Activated CD8-positive, alpha-beta memory T cell treated with anti-CD3 and anti-CD28 coated beads for 48 hours (primary cell): ENCODE data around the gene SDHD.

Source experiments
- DNase-seq, 3 experiments: peaks; one replicate each; pipeline ENCODE4 v3.0.0-alpha.2; 2020; ENCODE audit warnings: low read depth in 2 of 3, low spot score in 2 of 3

The SDHD gene

DNA sequence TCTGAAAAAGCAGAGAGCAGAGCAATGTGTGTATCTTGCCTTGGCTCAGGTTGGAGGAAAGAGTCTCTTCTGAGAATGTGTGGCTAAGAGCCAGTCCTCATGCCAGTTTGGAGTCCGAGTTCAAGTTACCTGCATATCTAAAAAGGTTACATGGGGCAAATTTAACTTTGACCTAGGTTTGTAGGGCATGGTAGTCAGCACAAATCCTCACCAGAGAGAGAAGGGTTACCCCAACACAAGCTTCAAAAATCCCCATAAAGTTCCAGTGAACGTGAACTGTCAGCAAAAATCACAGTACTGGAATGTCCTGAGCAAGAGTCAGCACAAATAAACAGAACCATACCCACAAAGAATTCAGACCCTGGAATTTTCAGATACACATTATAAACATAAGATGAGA lies 13.8 kb downstream of the SDHD start:
- DNase-seq = no peak

DNA sequence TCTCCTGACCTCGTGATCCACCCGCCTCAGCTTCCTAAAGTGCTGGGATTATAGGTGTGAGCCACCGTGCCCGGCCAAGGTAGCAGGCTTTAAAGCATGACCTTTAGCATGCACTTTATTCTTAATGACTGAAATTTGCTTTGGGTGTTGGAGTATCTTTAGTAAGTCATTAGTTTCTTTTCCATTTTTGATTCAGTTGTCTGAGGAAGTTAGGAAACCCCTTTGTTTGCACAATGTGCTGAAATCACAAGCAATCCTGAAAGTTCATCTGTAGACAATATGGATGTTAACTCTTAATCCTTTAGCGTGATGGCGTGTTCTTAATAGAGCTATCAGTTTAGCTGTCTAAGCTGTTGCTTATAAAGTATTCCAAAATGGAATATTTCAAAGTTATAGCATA lies 16.8 kb downstream of the SDHD start:
- no peak for DNase-seq

DNA sequence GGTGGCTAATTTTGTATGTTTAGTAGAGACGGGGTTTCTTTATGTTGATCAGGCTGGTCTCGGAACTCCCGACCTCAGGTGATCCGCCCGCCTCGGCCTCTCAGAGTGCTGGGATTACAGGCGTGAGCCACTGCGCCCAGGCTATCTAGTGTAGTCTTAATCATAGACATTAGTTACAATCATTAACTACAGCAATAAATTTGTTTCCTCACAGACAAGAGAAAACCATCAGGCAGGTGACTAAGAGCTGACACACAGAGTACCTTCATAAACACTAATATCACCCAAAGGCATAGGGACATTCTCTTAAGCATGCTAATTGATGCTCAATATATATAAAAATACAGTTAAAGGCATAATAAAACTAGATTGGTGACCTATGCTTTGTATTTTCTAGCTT lies 19.4 kb downstream of the SDHD start:
- no peak for DNase-seq

DNA sequence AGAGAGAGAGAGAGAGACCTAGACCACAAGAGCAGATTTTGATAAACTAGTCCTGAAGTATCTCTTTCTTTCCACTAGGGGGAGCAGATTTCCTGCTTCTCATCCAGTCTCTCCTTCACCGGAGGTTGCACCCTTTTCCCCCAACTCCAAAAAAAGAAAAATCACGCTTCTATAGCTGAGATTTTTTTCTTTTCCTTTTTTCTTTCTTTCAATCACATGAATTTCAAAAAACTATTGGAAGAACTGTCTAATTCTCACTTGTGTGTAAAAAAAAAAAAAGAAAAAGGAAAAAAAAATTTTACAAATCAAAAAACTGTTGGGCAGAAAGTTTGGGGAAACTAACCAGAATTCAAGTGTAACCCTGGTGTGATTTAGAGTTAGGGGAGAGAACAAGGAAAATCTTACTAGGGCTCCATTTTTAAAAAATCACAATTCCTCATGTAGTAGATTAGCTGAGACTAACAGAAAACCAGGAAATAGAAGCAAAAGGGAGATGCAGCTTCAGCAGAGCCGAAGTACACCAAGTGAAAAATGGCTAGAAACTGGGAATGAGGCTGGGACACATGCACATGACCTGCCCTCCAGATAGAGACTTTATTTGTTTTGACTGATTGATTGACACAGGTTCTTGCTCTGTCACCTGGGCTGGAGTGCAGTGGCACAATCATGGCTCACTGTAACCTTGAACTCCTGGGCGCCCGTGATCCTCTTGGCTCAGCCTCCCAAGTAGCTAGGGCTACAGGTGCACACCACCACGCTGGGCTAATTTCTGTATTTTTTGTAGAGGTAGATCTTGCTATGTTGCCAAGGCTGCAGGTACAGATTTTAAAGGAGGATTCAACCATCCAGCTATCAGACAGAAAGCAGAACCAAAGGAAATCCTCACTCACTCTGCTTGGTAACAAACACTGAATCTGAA lies 27.1 kb downstream of the SDHD start:
- DNase-seq = no peak

DNA sequence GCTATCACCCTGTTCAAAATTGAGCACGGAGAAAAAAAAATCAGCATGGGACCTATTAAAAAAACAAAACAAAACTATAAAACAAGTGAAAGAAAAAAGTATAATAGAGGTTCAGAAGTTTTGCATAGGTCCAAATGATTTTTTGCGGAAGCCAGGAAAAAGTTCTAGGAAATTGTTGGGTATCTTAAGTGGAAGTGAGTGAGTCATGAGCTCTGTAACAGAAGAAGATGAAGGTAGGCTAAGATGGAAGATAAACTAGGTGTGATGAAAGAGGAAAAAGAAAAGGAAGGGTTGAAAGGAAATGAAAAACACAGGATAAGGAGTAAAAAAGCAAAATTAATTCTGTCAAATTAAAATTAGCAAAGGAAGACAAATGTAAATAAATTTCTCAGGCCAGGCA lies 27.8 kb downstream of the SDHD start:
- DNase-seq = no peak

DNA sequence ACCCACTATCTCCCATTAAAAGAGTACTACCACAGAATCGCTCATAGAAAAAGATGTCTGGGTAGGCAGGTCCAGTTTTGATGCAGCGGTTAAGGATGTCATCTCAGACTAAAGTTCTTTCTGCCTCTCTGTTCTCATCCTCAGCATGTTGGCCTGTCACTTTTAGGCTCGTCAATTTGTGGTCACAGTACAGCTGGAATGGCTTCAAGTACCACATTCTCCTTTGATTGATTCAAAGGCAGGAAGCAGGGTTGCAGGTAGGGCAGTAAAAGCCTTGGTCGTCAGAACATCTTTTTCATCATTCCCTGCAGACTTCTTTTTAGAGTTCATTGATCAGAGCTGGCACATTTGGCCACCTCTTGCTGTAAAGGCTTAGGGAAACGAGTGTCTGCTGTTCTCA lies 28.7 kb downstream of the SDHD start:
- DNase-seq = no peak

DNA sequence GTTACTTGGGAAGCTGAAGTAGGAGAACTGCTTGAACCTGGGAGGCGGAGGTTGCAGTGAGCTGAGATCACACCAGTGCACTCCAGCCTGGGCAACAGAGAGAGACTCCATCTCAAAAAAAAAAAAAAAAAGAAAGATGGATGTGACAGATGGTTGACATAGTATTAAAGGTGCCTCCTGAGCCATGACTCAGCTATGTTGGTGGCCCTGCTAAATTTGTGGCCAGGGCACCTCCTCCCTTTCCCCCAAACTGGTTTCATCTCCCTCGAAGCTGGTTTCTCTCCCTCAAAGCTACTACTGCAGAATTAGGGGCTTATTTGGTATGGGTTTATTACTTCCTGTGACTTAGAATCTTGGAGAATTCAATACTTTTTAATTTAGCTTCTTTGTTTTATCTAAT lies 31.5 kb downstream of the SDHD start:
- DNase-seq = no peak

DNA sequence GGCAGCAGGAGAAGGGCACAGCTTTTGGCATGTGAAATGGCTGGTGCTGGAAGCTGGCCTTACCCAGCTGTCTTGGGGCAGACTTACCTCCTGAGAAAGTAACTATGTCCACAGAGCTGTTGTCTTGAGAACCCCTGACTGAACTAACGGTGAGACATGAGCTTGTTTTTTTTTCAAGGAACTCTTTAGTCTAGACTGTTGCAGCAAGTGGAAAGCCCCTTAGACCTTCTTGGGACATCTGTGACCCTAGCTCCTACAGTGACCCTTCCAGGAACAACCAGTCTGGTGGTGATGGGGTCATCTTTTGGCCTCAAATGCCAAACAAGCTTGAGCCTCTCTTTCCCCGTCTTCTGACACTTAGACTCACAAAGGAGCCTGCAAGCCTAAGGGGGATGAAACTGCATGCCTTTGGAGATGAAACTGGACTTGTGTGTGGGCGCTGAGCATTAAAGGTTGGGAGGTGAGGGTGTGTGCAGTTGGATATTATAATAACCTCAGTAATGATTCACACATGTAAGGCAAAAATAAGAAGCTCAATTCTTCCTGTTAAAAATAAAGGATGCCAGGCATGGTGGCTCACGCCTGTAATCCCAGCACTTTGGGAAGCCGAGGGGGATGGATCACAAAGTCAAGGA lies 35.4 kb downstream of the SDHD start:
- no peak for DNase-seq

DNA sequence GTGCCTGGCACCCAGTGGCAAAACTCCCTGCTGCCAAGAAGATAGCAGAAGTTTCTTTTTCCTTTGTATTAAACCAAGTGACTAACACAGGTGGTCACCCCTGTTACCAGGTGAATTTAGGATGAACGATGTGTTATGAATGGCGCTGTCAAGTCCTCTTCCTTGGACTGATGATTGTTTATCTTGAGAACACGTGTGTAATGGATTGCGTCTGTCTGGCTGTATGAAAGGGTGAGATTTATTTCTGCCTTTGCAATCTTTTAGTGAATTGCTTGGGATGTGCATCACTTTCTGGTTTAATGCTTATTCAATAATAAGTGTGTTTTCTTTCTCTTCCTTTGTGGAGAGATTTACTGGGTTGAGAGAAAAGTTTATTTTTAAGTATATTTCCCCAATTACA lies 36.5 kb downstream of the SDHD start:
- no peak for DNase-seq

DNA sequence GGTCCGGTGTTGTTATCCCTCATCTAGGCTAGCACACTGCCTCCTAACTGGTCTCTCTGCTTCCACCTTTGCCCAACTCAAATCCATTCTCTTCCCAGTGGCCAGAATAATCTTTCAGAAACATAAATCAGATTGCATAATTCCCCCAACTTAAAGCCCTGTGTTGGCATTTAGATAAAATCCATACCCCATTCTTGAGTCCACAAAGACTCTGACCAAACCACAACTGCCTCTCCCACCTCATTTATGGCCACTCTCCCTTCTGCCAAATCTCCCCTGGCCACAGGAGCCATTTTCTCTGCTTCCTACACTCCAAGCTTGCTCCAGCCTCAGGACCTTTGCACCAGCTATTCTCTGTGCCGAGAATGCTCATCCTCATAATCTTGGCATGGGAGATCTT lies 40.4 kb downstream of the SDHD start:
- no peak for DNase-seq

DNA sequence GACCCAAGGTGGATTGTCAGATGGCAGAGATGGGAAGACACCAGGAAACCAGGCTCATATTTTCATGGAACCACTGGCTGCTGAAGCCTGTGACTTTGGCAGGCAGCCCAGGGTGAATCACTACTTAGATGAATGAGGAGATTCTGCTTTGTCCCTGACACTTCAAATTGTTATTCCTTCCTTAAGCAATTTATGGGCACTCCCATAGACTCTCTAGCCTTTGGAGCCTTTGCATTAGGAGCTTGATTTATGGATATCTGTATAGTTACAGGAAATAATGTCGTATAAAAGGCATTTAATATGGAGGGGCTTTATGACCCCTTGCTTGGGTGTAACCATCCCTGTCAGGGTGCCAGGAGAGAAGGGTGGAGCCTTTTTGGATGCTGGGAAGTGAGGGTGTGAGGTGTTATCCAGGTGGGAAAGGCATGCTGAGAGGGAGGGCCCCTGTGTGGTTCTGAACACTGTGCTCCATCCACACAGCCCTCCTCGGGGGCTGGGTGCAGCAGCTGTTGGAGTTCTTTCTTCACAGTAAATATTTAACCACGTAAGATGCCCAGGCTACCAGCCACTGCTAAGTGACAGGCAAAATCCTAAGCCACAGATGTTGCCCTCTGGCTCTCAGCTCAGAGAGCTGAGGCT lies 41.9 kb downstream of the SDHD start:
- DNase-seq = no peak

DNA sequence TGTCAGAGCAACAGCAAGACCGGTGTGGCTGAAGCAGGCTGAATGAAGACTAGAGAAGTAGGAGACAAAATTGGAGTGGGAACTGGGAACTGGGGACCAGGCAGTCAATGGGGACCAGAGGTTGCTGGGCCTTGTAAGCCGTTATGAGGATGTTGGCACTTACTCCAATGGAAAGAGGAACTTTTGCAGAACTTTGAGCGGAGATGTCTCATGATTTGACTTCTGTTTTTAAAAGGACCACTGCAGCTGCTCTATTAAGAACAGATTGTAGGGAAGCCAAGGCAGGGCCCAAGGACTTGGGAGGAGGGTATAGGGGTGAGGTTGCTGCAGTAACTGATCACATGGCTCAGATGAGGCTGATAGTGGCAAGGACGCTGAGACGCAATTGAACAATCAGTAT lies 43.0 kb downstream of the SDHD start:
- DNase-seq = no peak

DNA sequence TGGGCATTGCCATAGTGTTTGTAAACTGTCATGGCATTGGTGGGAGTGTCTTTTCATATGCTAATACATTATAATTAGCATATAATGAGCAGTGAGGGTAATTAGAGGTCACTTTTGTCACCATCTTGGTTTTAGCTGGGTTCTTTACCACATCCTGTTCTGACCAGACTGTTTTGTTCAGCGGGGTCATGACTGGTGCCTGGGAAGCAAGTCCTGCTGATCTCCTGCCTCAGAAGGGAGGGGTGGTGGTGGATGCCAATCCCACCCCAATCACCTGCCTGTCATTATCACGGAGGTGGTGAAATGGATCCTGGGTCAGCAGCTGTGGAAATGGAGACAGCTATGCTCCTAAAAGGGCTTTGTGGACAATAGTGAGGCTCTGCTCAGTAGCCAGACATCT lies 46.1 kb downstream of the SDHD start:
- no peak for DNase-seq

DNA sequence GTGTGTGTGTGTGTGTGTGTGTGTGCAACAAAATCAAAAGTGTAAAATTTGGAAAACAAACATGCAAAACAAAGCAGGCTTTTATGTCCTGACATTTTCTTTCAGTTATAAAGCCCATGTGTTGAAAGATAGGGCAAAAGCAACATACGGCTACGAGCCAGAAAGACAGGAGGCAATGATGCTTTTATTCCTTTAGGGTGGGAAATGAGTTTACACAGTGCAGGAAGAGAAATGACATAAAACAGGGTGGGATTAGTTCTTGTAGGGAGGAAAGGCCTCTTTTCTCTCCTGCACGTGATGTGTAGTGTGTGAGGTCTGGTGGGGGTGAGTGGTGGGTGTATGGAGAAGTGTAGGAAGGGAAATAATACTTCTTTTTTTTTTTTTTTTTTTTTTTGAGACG lies 47.8 kb downstream of the SDHD start:
- DNase-seq = no peak

DNA sequence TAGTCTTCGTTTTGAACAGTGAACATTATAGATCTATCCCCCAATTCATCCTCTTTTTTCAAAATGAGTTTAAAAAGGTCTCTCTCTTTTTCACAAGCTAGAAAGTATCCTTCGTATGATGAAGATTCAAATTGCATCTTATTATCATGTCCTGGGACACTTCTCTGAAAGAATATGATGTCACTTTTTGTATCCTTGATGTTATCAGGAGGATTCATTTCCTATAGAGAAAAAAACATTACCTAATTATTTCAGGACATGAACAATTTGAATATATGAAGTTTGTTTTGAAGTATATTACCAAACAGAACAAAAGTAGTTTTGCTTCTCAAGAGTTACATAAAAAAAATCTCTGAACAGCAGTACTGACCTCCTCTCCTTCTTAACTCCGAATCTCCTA lies 56.9 kb downstream of the SDHD start:
- DNase-seq = no peak
